Calu3 (cell line): ENCODE data around the gene FHIT. TPM values are rescaled to one million over a fixed set of nuclear protein-coding genes. Genes with fewer than 3 reads are reported as not detected.

Source experiments
- BruUV-seq: library from RNA; stranded (reverse); fragments of 400-500 nt; replicated peaks from 2 replicates; lab custom pipeline; 2021; lab: Mats Ljungman, UMichigan
- CTCF ChIA-PET: fragments of 300-600 bp; sonication (Branson Sonifier 250); formaldehyde crosslinking; loops from one replicate; lab custom pipeline; 2022; ENCODE audit warnings: antibody characterized with exemption; lab: Charles Lee
- DNase-seq: peaks from one replicate; pipeline ENCODE4 v3.0.0; 2022
- H3K27ac Mint-ChIP-seq: one replicate; pipeline ENCODE4 v1.8.0; 2022; ENCODE audit warnings: mixed read lengths; ENCODE audit not compliant: unreplicated experiment
- H3K27me3 Mint-ChIP-seq: one replicate; pipeline ENCODE4 v1.8.0; 2022; ENCODE audit warnings: mixed read lengths; ENCODE audit not compliant: unreplicated experiment
- H3K36me3 Mint-ChIP-seq: one replicate; pipeline ENCODE4 v1.8.0; 2022; ENCODE audit warnings: mild to moderate bottlenecking, moderate library complexity, mixed read lengths; ENCODE audit not compliant: insufficient read depth, unreplicated experiment
- H3K4me1 Mint-ChIP-seq: one replicate; pipeline ENCODE4 v1.8.0; 2022; ENCODE audit warnings: mild to moderate bottlenecking, low read depth, mixed read lengths; ENCODE audit not compliant: unreplicated experiment
- H3K4me3 Mint-ChIP-seq: one replicate; pipeline ENCODE4 v1.8.0; 2022; ENCODE audit warnings: mild to moderate bottlenecking, low read depth, moderate library complexity, mixed read lengths; ENCODE audit not compliant: unreplicated experiment
- H3K9me3 Mint-ChIP-seq: one replicate; pipeline ENCODE4 v1.8.0; 2022; ENCODE audit warnings: low read depth, mixed read lengths; ENCODE audit not compliant: unreplicated experiment
- intact Hi-C: fragments of 100-400 bp; cut with micrococcal nuclease; formaldehyde crosslinking; loops from one replicate; pipeline ENCODE4 v1.10.0; 2022; ENCODE audit not compliant: unreplicated experiment
- total RNA-seq: library from RNA; stranded (reverse); gene quantifications from 2 replicates; pipeline ENCODE4 v1.2.3, GENCODE V29; 2022
- TF ChIP-seq, protein P1 (sequence below): fragments of 200-600 bp; IDR thresholded peaks from one replicate; pipeline ENCODE4 v1.8.0; 2022; ENCODE audit warnings: antibody characterized with exemption; ENCODE audit not compliant: unreplicated experiment

The FHIT gene
- total RNA-seq, 1 experiment from 2014 or later, result 6.2 TPM

DNA sequence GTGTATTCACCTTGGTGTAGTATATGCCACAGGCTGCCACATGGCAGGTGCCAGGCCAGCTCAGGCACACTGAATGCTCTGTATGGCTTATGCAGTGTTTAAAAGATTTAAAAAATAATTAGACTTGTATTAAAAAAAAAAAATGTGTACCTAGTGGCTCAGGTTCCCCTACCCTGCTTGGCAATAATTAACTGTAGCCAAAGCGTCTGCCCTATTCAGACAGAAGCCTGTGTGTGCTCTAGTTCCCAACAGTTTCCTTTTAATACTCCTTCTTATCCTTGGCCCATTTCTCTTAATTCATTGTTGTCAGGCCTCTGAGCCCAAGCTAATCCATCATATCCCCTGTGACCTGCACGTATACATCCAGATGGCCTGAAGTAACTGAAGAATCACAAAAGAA is 1449.2 kb downstream of the FHIT start:
- no peak for DNase-seq
- Mint-ChIP-seq H3K27ac (no peak overlapping the region), H3K36me3 (no peaks in the 10 kb centered on the region), H3K27me3 (no peaks in the 10 kb centered on the region), H3K4me1 (no peaks in the 10 kb centered on the region), H3K4me3 (no peak overlapping the region), H3K9me3 (peaks cover 2% of the 10 kb centered on the region)
- no TSS peak for BruUV-seq
- intact Hi-C loops, result no loop called here
- TF ChIP-seq, protein P1, sequence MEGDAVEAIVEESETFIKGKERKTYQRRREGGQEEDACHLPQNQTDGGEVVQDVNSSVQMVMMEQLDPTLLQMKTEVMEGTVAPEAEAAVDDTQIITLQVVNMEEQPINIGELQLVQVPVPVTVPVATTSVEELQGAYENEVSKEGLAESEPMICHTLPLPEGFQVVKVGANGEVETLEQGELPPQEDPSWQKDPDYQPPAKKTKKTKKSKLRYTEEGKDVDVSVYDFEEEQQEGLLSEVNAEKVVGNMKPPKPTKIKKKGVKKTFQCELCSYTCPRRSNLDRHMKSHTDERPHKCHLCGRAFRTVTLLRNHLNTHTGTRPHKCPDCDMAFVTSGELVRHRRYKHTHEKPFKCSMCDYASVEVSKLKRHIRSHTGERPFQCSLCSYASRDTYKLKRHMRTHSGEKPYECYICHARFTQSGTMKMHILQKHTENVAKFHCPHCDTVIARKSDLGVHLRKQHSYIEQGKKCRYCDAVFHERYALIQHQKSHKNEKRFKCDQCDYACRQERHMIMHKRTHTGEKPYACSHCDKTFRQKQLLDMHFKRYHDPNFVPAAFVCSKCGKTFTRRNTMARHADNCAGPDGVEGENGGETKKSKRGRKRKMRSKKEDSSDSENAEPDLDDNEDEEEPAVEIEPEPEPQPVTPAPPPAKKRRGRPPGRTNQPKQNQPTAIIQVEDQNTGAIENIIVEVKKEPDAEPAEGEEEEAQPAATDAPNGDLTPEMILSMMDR, result no peak
- CTCF ChIA-PET, result no interaction called here

DNA sequence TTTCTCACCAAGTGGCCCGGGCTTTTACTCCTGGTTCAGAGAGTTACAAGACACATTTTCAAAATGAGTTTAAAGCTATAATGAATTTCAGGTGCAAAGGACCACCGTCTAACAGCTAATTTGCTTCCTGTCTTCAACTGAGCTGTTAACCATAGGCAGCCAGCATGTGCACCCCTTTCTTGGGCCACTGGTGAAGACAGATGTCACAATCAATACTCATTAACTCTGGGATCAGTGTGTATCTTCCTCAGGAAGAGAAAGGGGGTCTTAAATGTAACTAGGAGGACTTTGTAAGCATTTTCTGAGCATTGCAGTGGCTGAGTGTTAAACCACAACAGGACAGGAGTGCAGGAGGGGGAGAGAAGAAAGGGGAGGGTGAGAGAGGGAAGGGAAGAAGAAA is 1450.8 kb downstream of the FHIT start:
- H3K9me3 Mint-ChIP-seq, result peaks cover 7% of the 10 kb centered on the region
- H3K36me3 Mint-ChIP-seq, result no peaks in the 10 kb centered on the region
- no peak overlapping the region for H3K27ac Mint-ChIP-seq
- no TSS peak for BruUV-seq
- TF ChIP-seq, protein P1, result no peak
- intact Hi-C loops, result no loop called here
- no peak for DNase-seq
- no peaks in the 10 kb centered on the region for H3K27me3 Mint-ChIP-seq
- CTCF ChIA-PET, result no interaction called here
- H3K4me3 Mint-ChIP-seq, result no peak overlapping the region
- no peaks in the 10 kb centered on the region for H3K4me1 Mint-ChIP-seq

DNA sequence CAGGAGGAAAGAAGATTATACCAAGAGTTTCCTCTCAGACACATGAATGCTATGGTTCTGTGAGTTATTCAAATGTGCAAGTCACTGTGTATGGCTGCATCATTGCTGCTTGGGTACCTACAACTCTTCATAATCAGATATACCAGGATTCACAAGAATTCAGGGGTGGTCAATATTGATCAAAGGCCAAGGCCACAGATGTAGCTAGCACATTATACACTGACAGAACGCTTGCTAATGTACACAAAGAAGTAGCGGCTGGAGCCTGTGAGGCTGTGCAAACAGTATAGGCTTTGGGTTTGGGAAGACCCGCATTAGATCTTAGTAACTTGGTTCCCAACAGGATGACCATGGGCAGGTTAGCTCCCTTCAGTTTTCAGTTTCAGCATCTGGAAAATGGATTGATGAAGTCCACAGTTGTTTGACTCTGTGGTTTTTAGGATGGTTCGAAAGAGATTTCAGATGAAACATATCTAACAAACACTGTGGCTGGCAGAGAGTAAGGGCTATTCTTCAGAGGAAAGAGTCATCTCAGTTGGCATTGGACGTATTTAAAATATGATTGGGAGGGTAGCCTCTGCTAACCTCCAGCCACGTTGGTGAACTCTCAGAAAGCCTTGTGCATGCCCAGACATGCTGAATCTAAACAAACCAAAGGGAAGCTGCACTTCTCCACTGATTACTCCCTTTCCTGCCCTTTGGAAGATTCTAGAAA is 1452.7 kb downstream of the FHIT start:
- Mint-ChIP-seq H3K4me3 (no peak overlapping the region), H3K27ac (no peak overlapping the region)
- intact Hi-C loops, result no loop called here

DNA sequence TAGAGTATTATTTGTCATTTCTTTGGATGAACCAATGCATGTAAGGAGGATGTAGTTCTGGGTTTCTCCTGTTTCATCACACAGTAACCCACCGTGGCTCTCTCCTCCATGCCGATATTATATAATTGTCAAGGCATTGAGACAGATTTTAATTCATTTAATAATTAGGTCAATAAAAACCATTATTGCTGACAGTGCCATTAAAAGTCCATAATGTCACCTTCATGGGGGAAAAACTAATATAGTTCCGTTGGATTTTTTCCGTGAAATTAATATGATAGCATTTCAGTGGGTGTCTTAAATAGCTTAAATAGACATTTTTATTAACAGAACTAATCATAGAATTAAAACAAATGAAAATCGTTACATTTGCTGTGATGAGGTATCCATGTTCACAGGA is 1453.7 kb downstream of the FHIT start:
- Mint-ChIP-seq H3K4me1 (no peaks in the 10 kb centered on the region), H3K4me3 (no peak overlapping the region), H3K36me3 (no peaks in the 10 kb centered on the region), H3K27ac (no peak overlapping the region), H3K27me3 (no peaks in the 10 kb centered on the region), H3K9me3 (peaks cover 7% of the 10 kb centered on the region)
- BruUV-seq, result no TSS peak
- TF ChIP-seq, protein P1, result no peak
- intact Hi-C loops, result no loop called here
- DNase-seq, result no peak
- CTCF ChIA-PET, result interaction anchor here (0.6 kb wide), 1 partner anchor 60 kb away, joined by 3 read pairs; no protein-coding TSS in a partner anchor

More for the DNA sequence above, 1452.7 kb downstream of the FHIT start:
- H3K27me3 Mint-ChIP-seq, result no peaks in the 10 kb centered on the region
- TF ChIP-seq, protein P1, result no peak
- no peaks in the 10 kb centered on the region for H3K36me3 Mint-ChIP-seq
- CTCF ChIA-PET, result no interaction called here
- BruUV-seq, result no TSS peak
- H3K4me1 Mint-ChIP-seq, result no peaks in the 10 kb centered on the region
- no peak for DNase-seq
- peaks cover 7% of the 10 kb centered on the region for H3K9me3 Mint-ChIP-seq
